ENCODE measurements around the gene ZNF783. TPM values are rescaled to one million over a fixed set of nuclear protein-coding genes. Genes with fewer than 3 reads are reported as not detected.

ZNF783 gene
- total and polyA plus RNA-seq, 2 experiments from 2014 or later: 7.8 to 7.9 TPM

DNA sequence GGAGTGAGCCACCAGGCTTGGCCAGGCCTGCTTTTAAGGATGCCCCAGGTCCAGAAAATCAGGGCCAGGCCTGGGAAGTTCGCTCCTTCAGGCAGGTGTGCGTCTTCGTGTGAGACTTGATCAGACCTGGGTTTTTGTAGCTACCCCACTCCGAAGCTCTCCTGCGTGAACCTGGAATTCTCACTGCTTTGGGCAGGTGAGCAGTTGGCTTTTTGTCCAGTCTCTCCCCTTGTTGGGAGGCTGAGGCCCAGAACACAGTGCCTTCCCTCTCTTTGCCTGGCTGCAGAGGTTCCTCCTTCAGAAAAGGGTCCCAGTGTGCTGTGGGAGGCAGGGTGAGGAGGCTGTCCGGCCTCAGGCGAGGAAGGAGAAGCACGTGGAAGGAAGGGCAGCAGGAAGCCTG, 27.3 kb downstream of the ZNF783 start:
- no peaks in the 10 kb centered on the region for H4K20me1 ChIP-seq (ENCODE audit: insufficient read depth, poor library complexity, severe bottlenecking)
- H3K27me3 ChIP-seq: no peaks in the 10 kb centered on the region

GRCh38 chr7:149289856-149290255, 27.9 kb downstream of the ZNF783 start:
- no peaks in the 10 kb centered on the region for H3K9me2 ChIP-seq (replicated peaks; ENCODE audit: insufficient read depth)
- H2AFZ ChIP-seq: no peak overlapping the region
- no peak for TF ChIP-seq CTCF (IDR thresholded peaks at IDR 0.05; ENCODE audit: poor library complexity)
- no peak for TF ChIP-seq EZH2phosphoT487 (IDR thresholded peaks at IDR 0.05; ENCODE audit: low read depth, severe bottlenecking, unreplicated experiment)
- TF ChIP-seq EZH2 (IDR thresholded peaks at IDR 0.05; ENCODE audit: borderline replicate concordance): no peak
- no peak for DNase-seq (ENCODE audit: low spot score)
- H3K27ac ChIP-seq: no peak overlapping the region
- 100% methylated on average over 4 of the region's 4 CpGs for WGBS (ENCODE audit: low lambda C conversion rate, missing lambda C conversion rate)
- no peak overlapping the region for H3K4me3 ChIP-seq
- H3K36me3 ChIP-seq (replicated peaks; ENCODE audit: insufficient read depth, low read depth): no peaks in the 10 kb centered on the region
- no peaks in the 10 kb centered on the region for H3K27me3 ChIP-seq
- H3K79me2 ChIP-seq: no peaks in the 10 kb centered on the region
- H4K20me1 ChIP-seq (ENCODE audit: insufficient read depth, poor library complexity, severe bottlenecking): no peaks in the 10 kb centered on the region
- peaks cover 5% of the 10 kb centered on the region for H3K4me1 ChIP-seq (ENCODE audit: insufficient read depth)
- H3K9me3 ChIP-seq (ENCODE audit: low read depth): no peaks in the 10 kb centered on the region
- H3K4me2 ChIP-seq: no peak overlapping the region

More for the DNA sequence above, 27.3 kb downstream of the ZNF783 start:
- TF ChIP-seq CTCF (IDR thresholded peaks at IDR 0.05; ENCODE audit: poor library complexity): no peak
- TF ChIP-seq EZH2 (IDR thresholded peaks at IDR 0.05; ENCODE audit: borderline replicate concordance): no peak
- no peak for TF ChIP-seq EZH2phosphoT487 (IDR thresholded peaks at IDR 0.05; ENCODE audit: low read depth, severe bottlenecking, unreplicated experiment)
- 97% methylated on average over 8 of the region's 8 CpGs for WGBS (ENCODE audit: low lambda C conversion rate, missing lambda C conversion rate)
- Histone ChIP-seq H3K4me1 (ENCODE audit: insufficient read depth) (peaks cover 7% of the 10 kb centered on the region), H2AFZ (no peak overlapping the region), H3K36me3 (replicated peaks; ENCODE audit: insufficient read depth, low read depth) (no peaks in the 10 kb centered on the region), H3K79me2 (no peaks in the 10 kb centered on the region), H3K27ac (no peak overlapping the region), H3K9me3 (ENCODE audit: low read depth) (no peaks in the 10 kb centered on the region), H3K4me3 (no peak overlapping the region), H3K4me2 (no peak overlapping the region), H3K9me2 (replicated peaks; ENCODE audit: insufficient read depth) (no peaks in the 10 kb centered on the region)
- DNase-seq (ENCODE audit: low spot score): no peak

- H3K4me1 ChIP-seq (ENCODE audit: insufficient read depth): no peaks in the 10 kb centered on the region
- H3K9me2 ChIP-seq (replicated peaks; ENCODE audit: insufficient read depth): no peaks in the 10 kb centered on the region
- no peak overlapping the region for H3K27ac ChIP-seq
- no peaks in the 10 kb centered on the region for H3K79me2 ChIP-seq
- 90% methylated on average over 13 of the region's 13 CpGs for WGBS (ENCODE audit: low lambda C conversion rate, missing lambda C conversion rate)
- no peak for DNase-seq (ENCODE audit: low spot score)
- H4K20me1 ChIP-seq (ENCODE audit: insufficient read depth, poor library complexity, severe bottlenecking): no peaks in the 10 kb centered on the region
- no peak for TF ChIP-seq EZH2 (IDR thresholded peaks at IDR 0.05; ENCODE audit: borderline replicate concordance)
- no peak for TF ChIP-seq EZH2phosphoT487 (IDR thresholded peaks at IDR 0.05; ENCODE audit: low read depth, severe bottlenecking, unreplicated experiment)
- no peak for TF ChIP-seq CTCF (IDR thresholded peaks at IDR 0.05; ENCODE audit: poor library complexity)
- no peaks in the 10 kb centered on the region for H3K36me3 ChIP-seq (replicated peaks; ENCODE audit: insufficient read depth, low read depth)
- no peak overlapping the region for H3K4me2 ChIP-seq
- no peak overlapping the region for H3K4me3 ChIP-seq
- no peak overlapping the region for H2AFZ ChIP-seq
- no peaks in the 10 kb centered on the region for H3K9me3 ChIP-seq (ENCODE audit: low read depth)
- no peaks in the 10 kb centered on the region for H3K27me3 ChIP-seq
These were observed 29.2 kb downstream of the ZNF783 start for GRCh38 chr7:149291036-149291780.

Measured in hepatocyte (in vitro differentiated cells).